ENCODE results near the gene ADCY2. TPM values are rescaled to one million over a fixed set of nuclear protein-coding genes. Genes with fewer than 3 reads are reported as not detected.

Gene ADCY2
- total and polyA plus RNA-seq, 4 donors = 0.56 to 9.3 (median 6.7) TPM

GRCh38 chr5:7471710-7472109, 75.8 kb downstream of the ADCY2 start:
- ATAC-seq (ENCODE audit: low FRiP score) (no peak), DNase-seq (no peak)
- 89 to 91% methylated on average over 1 of the region's 1 CpG for WGBS, 2 donors
- H3K36me3 ChIP-seq (ENCODE audit: control insufficient read depth in 1 of 2, insufficient read depth in 2 of 2, low read length in 1 of 2) = no peaks in the 10 kb centered on the region
- H3K4me3 ChIP-seq (ENCODE audit: low read length in 2 of 2) = no peak overlapping the region
- H3K27ac ChIP-seq (ENCODE audit: low read depth in 1 of 2, low read length in 2 of 2) = no peak overlapping the region
- no peaks in the 10 kb centered on the region for H3K4me1 ChIP-seq (ENCODE audit: control insufficient read depth in 1 of 2, insufficient read depth in 2 of 2, low read length in 2 of 2)
- intact Hi-C loops (cut with DNase I) = no loop called here
- no peaks in the 10 kb centered on the region for H3K27me3 ChIP-seq (ENCODE audit: control insufficient read depth in 1 of 2, insufficient read depth in 2 of 2, low read length in 1 of 2)
- H3K9me3 ChIP-seq (ENCODE audit: control insufficient read depth, low read length) = no peaks in the 10 kb centered on the region

- no peaks in the 10 kb centered on the region for H3K27me3 ChIP-seq (ENCODE audit: control insufficient read depth in 1 of 2, insufficient read depth in 2 of 2, low read length in 1 of 2)
- H3K9me3 ChIP-seq (ENCODE audit: control insufficient read depth, low read length) = no peaks in the 10 kb centered on the region
- H3K4me1 ChIP-seq (ENCODE audit: control insufficient read depth in 1 of 2, insufficient read depth in 2 of 2, low read length in 2 of 2) = no peaks in the 10 kb centered on the region
- DNase-seq = no peak
- intact Hi-C loops (cut with DNase I) = no loop called here
- ATAC-seq (ENCODE audit: low FRiP score) = no peak
- 70 to 87% methylated on average over 2 of the region's 2 CpGs for WGBS, 2 donors
- H3K4me3 ChIP-seq (ENCODE audit: low read length in 2 of 2) = no peak overlapping the region
- H3K36me3 ChIP-seq (ENCODE audit: control insufficient read depth in 1 of 2, insufficient read depth in 2 of 2, low read length in 1 of 2) = no peaks in the 10 kb centered on the region
- H3K27ac ChIP-seq (ENCODE audit: low read depth in 1 of 2, low read length in 2 of 2) = no peak overlapping the region
These were observed 77.2 kb downstream of the ADCY2 start for GRCh38 chr5:7473115-7473514.

- intact Hi-C loops (cut with DNase I) = no loop called here
- ATAC-seq (ENCODE audit: low FRiP score) = no peak
- 28 to 48% methylated on average over 1 of the region's 1 CpG for WGBS, 2 donors
These were observed 77.8 kb downstream of the ADCY2 start for GRCh38 chr5:7473668-7474215.

GRCh38 chr5:7474821-7475403, 79.0 kb downstream of the ADCY2 start:
- intact Hi-C loops (cut with DNase I) = no loop called here
- WGBS, 2 donors = 88 to 89% methylated on average over 12 of the region's 12 CpGs
- Histone ChIP-seq H3K4me3 (ENCODE audit: low read length in 2 of 2) (no peak overlapping the region), H3K9me3 (ENCODE audit: control insufficient read depth, low read length) (no peaks in the 10 kb centered on the region), H3K4me1 (ENCODE audit: control insufficient read depth in 1 of 2, insufficient read depth in 2 of 2, low read length in 2 of 2) (no peaks in the 10 kb centered on the region), H3K27ac (ENCODE audit: low read depth in 1 of 2, low read length in 2 of 2) (no peak overlapping the region), H3K27me3 (ENCODE audit: control insufficient read depth in 1 of 2, insufficient read depth in 2 of 2, low read length in 1 of 2) (no peaks in the 10 kb centered on the region), H3K36me3 (ENCODE audit: control insufficient read depth in 1 of 2, insufficient read depth in 2 of 2, low read length in 1 of 2) (no peaks in the 10 kb centered on the region)
- ATAC-seq (ENCODE audit: low FRiP score) = peak; percentile 44
- no peak for DNase-seq

More at GRCh38 chr5:7473668-7474215, 77.8 kb downstream of the ADCY2 start:
- no peak for DNase-seq
- Histone ChIP-seq H3K36me3 (ENCODE audit: control insufficient read depth in 1 of 2, insufficient read depth in 2 of 2, low read length in 1 of 2) (no peaks in the 10 kb centered on the region), H3K27ac (ENCODE audit: low read depth in 1 of 2, low read length in 2 of 2) (no peak overlapping the region), H3K4me1 (ENCODE audit: control insufficient read depth in 1 of 2, insufficient read depth in 2 of 2, low read length in 2 of 2) (no peaks in the 10 kb centered on the region), H3K4me3 (ENCODE audit: low read length in 2 of 2) (no peak overlapping the region), H3K9me3 (ENCODE audit: control insufficient read depth, low read length) (no peaks in the 10 kb centered on the region), H3K27me3 (ENCODE audit: control insufficient read depth in 1 of 2, insufficient read depth in 2 of 2, low read length in 1 of 2) (no peaks in the 10 kb centered on the region)

GRCh38 chr5:7478459-7478858, 82.5 kb downstream of the ADCY2 start:
- Histone ChIP-seq H3K9me3 (ENCODE audit: control insufficient read depth, low read length) (no peaks in the 10 kb centered on the region), H3K27ac (ENCODE audit: low read depth in 1 of 2, low read length in 2 of 2) (no peak overlapping the region), H3K36me3 (ENCODE audit: control insufficient read depth in 1 of 2, insufficient read depth in 2 of 2, low read length in 1 of 2) (no peaks in the 10 kb centered on the region), H3K27me3 (ENCODE audit: control insufficient read depth in 1 of 2, insufficient read depth in 2 of 2, low read length in 1 of 2) (no peaks in the 10 kb centered on the region), H3K4me1 (ENCODE audit: control insufficient read depth in 1 of 2, insufficient read depth in 2 of 2, low read length in 2 of 2) (no peaks in the 10 kb centered on the region), H3K4me3 (ENCODE audit: low read length in 2 of 2) (no peak overlapping the region)
- DNase-seq (no peak), ATAC-seq (ENCODE audit: low FRiP score) (no peak)
- 15 to 22% methylated on average over 1 of the region's 1 CpG for WGBS, 2 donors
- intact Hi-C loops (cut with DNase I) = no loop called here

- ATAC-seq (ENCODE audit: low FRiP score) = no peak
- H3K9me3 ChIP-seq (ENCODE audit: control insufficient read depth, low read length) = peaks cover 2% of the 10 kb centered on the region
- H3K27ac ChIP-seq (ENCODE audit: low read depth in 1 of 2, low read length in 2 of 2) = no peak overlapping the region
- intact Hi-C loops (cut with DNase I) = no loop called here
- no peak overlapping the region for H3K4me3 ChIP-seq (ENCODE audit: low read length in 2 of 2)
- no peak for DNase-seq
- H3K4me1 ChIP-seq (ENCODE audit: control insufficient read depth in 1 of 2, insufficient read depth in 2 of 2, low read length in 2 of 2) = no peaks in the 10 kb centered on the region
- 73% methylated on average over 7 of the region's 7 CpGs for WGBS, 2 donors
- H3K27me3 ChIP-seq (ENCODE audit: control insufficient read depth in 1 of 2, insufficient read depth in 2 of 2, low read length in 1 of 2) = no peaks in the 10 kb centered on the region
- peaks cover 0 to 2% of the 10 kb centered on the region in 2 donors for H3K36me3 ChIP-seq (ENCODE audit: control insufficient read depth in 1 of 2, insufficient read depth in 2 of 2, low read length in 1 of 2)
These were observed 92.8 kb downstream of the ADCY2 start for GRCh38 chr5:7488734-7489133.

GRCh38 chr5:7492371-7492770, 96.4 kb downstream of the ADCY2 start:
- intact Hi-C loops (cut with DNase I) = no loop called here
- Histone ChIP-seq H3K36me3 (ENCODE audit: control insufficient read depth in 1 of 2, insufficient read depth in 2 of 2, low read length in 1 of 2) (no peaks in the 10 kb centered on the region), H3K4me3 (ENCODE audit: low read length in 2 of 2) (no peak overlapping the region), H3K27me3 (ENCODE audit: control insufficient read depth in 1 of 2, insufficient read depth in 2 of 2, low read length in 1 of 2) (no peaks in the 10 kb centered on the region), H3K9me3 (ENCODE audit: control insufficient read depth, low read length) (no peaks in the 10 kb centered on the region), H3K27ac (ENCODE audit: low read depth in 1 of 2, low read length in 2 of 2) (no peak overlapping the region), H3K4me1 (ENCODE audit: control insufficient read depth in 1 of 2, insufficient read depth in 2 of 2, low read length in 2 of 2) (no peaks in the 10 kb centered on the region)
- DNase-seq (no peak), ATAC-seq (ENCODE audit: low FRiP score) (no peak)
- 73 to 83% methylated on average over 4 of the region's 4 CpGs for WGBS, 2 donors

GRCh38 chr5:7493081-7493480, 97.1 kb downstream of the ADCY2 start:
- H3K4me1 ChIP-seq (ENCODE audit: control insufficient read depth in 1 of 2, insufficient read depth in 2 of 2, low read length in 2 of 2) = no peaks in the 10 kb centered on the region
- H3K27me3 ChIP-seq (ENCODE audit: control insufficient read depth in 1 of 2, insufficient read depth in 2 of 2, low read length in 1 of 2) = no peaks in the 10 kb centered on the region
- H3K4me3 ChIP-seq (ENCODE audit: low read length in 2 of 2) = no peak overlapping the region
- intact Hi-C loops (cut with DNase I) = no loop called here
- 90 to 98% methylated on average over 1 of the region's 1 CpG for WGBS, 2 donors
- DNase-seq (no peak), ATAC-seq (ENCODE audit: low FRiP score) (no peak)
- H3K27ac ChIP-seq (ENCODE audit: low read depth in 1 of 2, low read length in 2 of 2) = no peak overlapping the region
- no peaks in the 10 kb centered on the region for H3K36me3 ChIP-seq (ENCODE audit: control insufficient read depth in 1 of 2, insufficient read depth in 2 of 2, low read length in 1 of 2)
- no peaks in the 10 kb centered on the region for H3K9me3 ChIP-seq (ENCODE audit: control insufficient read depth, low read length)

GRCh38 chr5:7493622-7494021, 97.7 kb downstream of the ADCY2 start:
- no peak overlapping the region for H3K27ac ChIP-seq (ENCODE audit: low read depth in 1 of 2, low read length in 2 of 2)
- no peak for ATAC-seq (ENCODE audit: low FRiP score)
- H3K4me1 ChIP-seq (ENCODE audit: control insufficient read depth in 1 of 2, insufficient read depth in 2 of 2, low read length in 2 of 2) = no peaks in the 10 kb centered on the region
- WGBS, 2 donors = 82 to 88% methylated on average over 5 of the region's 5 CpGs
- intact Hi-C loops (cut with DNase I) = no loop called here
- DNase-seq = no peak
- H3K9me3 ChIP-seq (ENCODE audit: control insufficient read depth, low read length) = no peaks in the 10 kb centered on the region
- H3K4me3 ChIP-seq (ENCODE audit: low read length in 2 of 2) = no peak overlapping the region
- no peaks in the 10 kb centered on the region for H3K27me3 ChIP-seq (ENCODE audit: control insufficient read depth in 1 of 2, insufficient read depth in 2 of 2, low read length in 1 of 2)
- no peaks in the 10 kb centered on the region for H3K36me3 ChIP-seq (ENCODE audit: control insufficient read depth in 1 of 2, insufficient read depth in 2 of 2, low read length in 1 of 2)

All from aorta (tissue), 5 donors.